Retinal pigment epithelial cell (primary cell): ENCODE measurements around the gene EPM2A.
A peak's percentile ranks its signal among the peaks of the same experiment; 100 is the strongest.

Experiments used
- DNase-seq: peaks from one replicate; pipeline ENCODE4 v3.0.0-alpha.2; 2010; ENCODE audit warnings: low read depth
- H3K4me3 ChIP-seq: 2 replicates; pipeline ENCODE4 v1.5.1; 2011; ENCODE audit warnings: mild to moderate bottlenecking, low read length, control low read depth, moderate library complexity
- TF ChIP-seq, protein P1 (sequence below): conservative IDR thresholded peaks from 2 replicates; pipeline ENCODE4 v1.5.1; 2011; ENCODE audit warnings: low read depth, low read length, control low read depth, inconsistent platforms

The EPM2A gene

GRCh38 chr6:145656128-145656527 is 79.2 kb downstream of the EPM2A start:
- DNase-seq = no peak
- no peak overlapping the region for H3K4me3 ChIP-seq
- TF ChIP-seq, protein P1, sequence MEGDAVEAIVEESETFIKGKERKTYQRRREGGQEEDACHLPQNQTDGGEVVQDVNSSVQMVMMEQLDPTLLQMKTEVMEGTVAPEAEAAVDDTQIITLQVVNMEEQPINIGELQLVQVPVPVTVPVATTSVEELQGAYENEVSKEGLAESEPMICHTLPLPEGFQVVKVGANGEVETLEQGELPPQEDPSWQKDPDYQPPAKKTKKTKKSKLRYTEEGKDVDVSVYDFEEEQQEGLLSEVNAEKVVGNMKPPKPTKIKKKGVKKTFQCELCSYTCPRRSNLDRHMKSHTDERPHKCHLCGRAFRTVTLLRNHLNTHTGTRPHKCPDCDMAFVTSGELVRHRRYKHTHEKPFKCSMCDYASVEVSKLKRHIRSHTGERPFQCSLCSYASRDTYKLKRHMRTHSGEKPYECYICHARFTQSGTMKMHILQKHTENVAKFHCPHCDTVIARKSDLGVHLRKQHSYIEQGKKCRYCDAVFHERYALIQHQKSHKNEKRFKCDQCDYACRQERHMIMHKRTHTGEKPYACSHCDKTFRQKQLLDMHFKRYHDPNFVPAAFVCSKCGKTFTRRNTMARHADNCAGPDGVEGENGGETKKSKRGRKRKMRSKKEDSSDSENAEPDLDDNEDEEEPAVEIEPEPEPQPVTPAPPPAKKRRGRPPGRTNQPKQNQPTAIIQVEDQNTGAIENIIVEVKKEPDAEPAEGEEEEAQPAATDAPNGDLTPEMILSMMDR = no peak

- DNase-seq = no peak
- H3K4me3 ChIP-seq = no peak overlapping the region
- TF ChIP-seq, protein P1 = no peak
Measured at GRCh38 chr6:145652572-145652971, 82.7 kb downstream of the EPM2A start.

GRCh38 chr6:145651988-145652387 is 83.3 kb downstream of the EPM2A start:
- TF ChIP-seq, protein P1 = no peak
- DNase-seq = no peak

DNA sequence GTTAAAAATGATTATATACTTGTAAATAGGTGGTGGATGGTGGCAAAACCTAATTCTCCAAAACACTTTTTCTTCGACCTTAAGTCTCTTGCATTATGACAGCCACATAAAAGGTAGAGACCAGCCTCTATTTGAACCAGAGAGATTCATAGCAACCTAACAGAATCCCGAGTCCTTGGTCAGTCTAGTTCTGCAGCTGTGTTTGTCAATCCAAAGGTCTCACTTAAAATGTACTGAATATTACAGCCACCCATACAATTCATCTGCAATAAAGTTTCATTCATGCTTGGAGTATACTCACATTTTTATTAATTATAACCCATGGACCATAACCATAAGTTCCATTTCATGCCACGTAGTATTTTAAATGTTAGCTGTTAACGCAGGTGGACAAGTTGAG is 87.2 kb downstream of the EPM2A start:
- DNase-seq = no peak
- H3K4me3 ChIP-seq = no peak overlapping the region
- TF ChIP-seq, protein P1 = no peak

More at GRCh38 chr6:145651988-145652387, 83.3 kb downstream of the EPM2A start:
- H3K4me3 ChIP-seq = no peak overlapping the region

DNA sequence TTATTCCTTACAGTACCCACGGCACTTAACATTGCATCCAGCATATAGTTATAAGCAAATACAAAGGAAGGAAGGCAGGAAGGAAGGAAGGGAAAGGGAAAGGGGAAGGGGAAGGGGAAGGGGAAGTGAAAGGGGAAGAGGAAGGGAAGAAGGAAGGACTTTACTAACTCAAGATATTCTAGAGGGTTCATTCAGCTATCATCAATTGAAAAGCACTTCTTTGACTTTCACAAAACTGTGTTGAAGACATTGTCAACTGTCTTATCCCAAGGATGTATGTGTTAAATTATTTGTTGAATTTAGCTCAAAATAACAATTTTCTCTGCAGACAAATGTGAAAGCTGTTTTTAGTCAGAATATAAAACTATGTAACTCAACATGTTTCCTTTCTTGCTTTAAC is 87.7 kb downstream of the EPM2A start:
- TF ChIP-seq, protein P1 = no peak
- H3K4me3 ChIP-seq = no peak overlapping the region
- DNase-seq = no peak

DNA sequence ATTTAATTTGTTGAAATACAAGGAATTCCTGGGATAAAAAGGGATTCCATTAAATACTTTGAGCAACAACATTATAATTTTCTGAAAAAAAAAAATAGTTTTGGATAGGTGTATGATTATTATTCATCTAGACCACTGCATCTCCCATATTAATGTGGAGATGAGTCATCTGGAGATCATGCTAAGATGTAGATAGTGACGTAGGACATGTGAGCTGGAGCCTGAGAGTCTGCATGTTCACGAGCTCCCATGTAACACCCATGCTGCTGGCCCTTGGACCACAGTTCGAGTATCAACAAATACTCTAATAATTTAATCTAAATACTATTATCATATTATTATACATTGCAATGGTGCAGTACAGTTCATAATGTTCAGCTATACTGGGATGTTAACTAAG is 91.6 kb downstream of the EPM2A start:
- TF ChIP-seq, protein P1 = no peak
- H3K4me3 ChIP-seq = no peak overlapping the region
- peak; percentile 7 for DNase-seq

DNA sequence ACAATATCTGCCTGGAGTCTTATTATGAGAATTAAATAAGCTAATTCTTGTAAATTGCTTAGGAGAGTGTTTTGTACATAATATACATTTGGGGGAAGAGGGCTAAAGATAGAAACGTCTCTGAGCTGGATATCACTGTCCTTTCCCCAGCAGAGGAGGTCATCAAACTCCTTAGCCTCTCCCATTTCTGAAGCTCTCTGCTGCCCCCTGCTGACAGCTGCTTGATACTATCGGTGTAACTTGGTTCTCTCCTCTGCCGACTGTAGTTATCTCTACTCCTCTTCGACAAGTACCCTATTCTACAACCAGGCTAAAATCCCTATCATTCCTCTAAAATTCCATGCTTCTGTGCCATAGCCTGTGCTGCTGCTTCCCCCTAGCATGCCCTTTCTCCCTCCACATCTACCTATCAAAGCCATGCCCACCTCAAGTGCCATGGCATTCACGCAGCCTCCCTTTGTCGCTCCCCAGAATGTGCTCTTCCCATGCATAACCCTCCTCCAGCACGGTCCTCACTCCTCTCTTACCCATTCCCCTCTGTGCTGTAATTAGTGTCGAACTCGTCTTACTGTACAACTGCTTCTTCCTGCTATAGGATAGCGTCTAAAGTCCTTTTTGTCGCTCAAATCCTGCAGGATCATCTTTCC is 101.2 kb downstream of the EPM2A start:
- H3K4me3 ChIP-seq = no peak overlapping the region
- TF ChIP-seq, protein P1 = peak; percentile 90
- DNase-seq = peak; percentile 19
